Measurements from ENCODE around the gene SPN.
"Not testable (repeated sequence)": the region's sequence is repeated elsewhere in the genome, so short reads cannot be mapped to it uniquely, and the experiment has no call there.

Gene SPN

DNA sequence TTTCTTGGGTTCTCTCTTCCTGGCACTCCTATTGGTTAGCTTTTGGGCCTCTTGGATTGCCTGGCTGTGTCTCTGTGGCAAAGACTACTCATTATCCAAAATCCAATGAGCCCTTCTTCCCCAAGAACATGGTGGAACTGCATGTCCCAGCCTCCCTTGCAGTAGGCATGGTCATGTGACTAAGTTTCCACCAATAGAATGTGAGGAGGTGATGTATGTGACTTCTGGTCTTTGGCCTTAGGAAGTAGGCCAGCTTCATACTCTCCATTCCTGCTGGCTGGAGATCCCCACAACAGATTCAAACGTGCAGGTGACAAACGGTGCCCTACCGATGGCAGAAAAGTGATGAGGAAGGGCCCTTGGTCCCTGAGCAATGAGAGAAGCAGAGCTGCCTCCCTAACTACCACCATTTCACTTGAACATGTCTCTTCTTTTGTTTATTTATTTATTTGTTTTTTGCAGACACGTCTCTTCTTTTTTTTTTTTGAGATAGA lies 17.3 kb upstream of the SPN start:
- DNase-seq (ENCODE audit: low read depth in 2 of 2, low spot score in 1 of 2) = no peak

DNA sequence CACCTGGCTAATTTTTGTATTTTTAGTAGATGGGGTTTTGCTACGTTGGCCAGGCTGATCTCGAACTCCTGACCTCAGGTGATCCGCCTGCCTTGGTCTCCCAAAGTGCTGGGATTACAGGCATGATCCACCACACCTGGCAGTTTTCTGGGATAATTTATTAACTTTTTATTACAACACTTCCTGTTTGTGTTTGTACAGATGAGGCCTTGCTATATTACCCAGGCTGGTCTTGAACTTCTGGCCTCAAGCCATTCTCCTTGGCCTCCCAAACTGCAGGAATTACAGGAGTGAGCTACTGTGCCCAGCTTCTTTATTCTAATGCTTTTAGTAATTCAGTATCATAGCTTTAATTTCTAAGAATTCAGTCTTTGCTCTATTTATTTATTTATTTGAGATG lies 16.1 kb upstream of the SPN start:
- DNase-seq (ENCODE audit: low read depth in 2 of 2, low spot score in 1 of 2) = no peak

GRCh38 chr16:29649588-29650494 lies 13.2 kb upstream of the SPN start:
- DNase-seq (ENCODE audit: low read depth in 2 of 2, low spot score in 1 of 2) = no peak

DNA sequence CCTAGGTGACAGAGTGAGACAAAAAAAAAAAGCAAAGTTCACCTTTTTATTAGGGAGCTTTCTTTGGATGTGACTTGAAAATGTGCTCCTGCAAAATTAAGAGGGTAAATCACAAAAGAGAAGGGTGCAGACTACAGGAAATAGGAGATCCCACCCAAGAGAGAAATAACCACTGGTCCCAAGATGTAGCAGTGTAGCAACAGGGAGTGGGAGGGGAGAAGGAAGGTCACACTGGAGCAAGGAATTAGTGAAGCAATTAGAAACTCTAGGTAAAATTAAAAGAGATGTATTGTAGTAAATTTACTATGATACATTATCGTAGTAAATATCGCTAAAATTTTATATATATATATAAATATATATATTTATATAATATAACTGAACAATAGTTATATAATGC lies 12.3 kb upstream of the SPN start:
- DNase-seq (ENCODE audit: low read depth in 2 of 2, low spot score in 1 of 2) = no peak

DNA sequence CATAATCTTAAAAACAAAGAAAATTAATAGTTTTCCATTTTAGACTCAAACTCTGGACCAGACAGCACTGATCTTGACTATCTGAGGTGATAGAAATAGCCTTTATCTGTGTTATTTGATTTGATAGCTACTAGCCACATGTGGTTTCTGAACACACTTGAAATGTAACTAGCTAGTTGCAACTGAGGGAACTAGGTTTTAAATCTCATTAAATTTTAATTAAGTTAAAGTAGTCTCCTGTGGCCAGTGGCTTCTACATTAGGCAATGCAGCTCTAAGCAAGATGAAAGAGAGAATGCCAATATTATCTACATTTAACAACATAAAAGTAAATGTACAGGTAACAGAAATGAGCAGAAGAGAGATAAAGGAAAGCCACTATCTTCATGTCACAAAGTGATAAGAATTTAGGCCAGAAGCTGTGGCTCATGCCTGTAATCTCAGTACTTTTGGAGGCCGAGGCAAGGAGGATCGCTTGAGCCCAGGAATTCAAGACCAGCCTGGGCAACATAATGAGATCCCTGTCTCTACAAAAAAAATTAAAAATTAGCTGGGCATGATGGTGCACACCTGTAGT lies 11.2 kb upstream of the SPN start:
- DNase-seq (ENCODE audit: low read depth in 2 of 2, low spot score in 1 of 2) = no peak

GRCh38 chr16:29653471-29653870 lies 9.6 kb upstream of the SPN start:
- DNase-seq (ENCODE audit: low read depth in 2 of 2, low spot score in 1 of 2) = no peak

DNA sequence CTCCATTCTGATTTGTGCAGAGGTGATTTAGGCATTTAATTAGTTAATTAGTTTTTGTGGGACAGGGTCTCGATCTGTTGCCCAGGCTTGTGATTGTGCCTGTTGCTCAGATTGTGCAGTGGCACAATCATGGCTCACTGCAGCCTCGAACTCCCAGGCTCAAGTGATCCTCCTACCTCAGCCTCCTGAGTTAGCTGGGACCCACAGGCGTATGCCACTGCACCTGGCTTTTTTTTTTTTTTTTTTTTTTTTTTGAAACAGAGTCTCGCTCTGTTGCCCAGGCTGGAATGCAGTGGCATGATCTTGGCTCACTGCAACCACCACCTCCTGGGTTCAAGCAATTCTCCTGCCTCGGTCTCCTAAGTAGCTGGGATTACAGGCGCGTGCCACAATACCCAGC lies 9.2 kb upstream of the SPN start:
- DNase-seq (ENCODE audit: low read depth in 2 of 2, low spot score in 1 of 2) = not testable (repeated sequence)

GRCh38 chr16:29656688-29657523 lies 6.1 kb upstream of the SPN start:
- DNase-seq (ENCODE audit: low read depth in 2 of 2, low spot score in 1 of 2) = no peak

DNA sequence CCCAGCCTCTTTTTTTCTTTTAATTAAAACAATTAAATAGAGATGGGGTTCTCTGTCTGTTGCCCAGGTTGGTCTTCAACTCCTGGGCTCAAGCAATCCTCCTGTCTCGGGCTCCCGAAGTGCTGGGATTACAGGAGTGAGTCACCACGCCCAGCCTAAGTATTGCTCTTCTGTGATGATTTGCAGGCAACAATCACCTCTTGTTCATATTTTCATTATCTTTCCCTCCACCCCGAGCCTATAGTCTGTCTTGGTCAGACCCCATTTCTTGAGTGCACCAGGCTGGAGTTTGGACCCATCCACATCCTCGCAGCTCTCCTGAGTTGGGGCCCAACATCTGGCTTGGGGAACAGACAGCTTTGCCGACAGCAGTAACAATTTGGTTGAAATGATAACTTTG lies 4.3 kb upstream of the SPN start:
- DNase-seq (ENCODE audit: low read depth in 2 of 2, low spot score in 1 of 2) = no peak

DNA sequence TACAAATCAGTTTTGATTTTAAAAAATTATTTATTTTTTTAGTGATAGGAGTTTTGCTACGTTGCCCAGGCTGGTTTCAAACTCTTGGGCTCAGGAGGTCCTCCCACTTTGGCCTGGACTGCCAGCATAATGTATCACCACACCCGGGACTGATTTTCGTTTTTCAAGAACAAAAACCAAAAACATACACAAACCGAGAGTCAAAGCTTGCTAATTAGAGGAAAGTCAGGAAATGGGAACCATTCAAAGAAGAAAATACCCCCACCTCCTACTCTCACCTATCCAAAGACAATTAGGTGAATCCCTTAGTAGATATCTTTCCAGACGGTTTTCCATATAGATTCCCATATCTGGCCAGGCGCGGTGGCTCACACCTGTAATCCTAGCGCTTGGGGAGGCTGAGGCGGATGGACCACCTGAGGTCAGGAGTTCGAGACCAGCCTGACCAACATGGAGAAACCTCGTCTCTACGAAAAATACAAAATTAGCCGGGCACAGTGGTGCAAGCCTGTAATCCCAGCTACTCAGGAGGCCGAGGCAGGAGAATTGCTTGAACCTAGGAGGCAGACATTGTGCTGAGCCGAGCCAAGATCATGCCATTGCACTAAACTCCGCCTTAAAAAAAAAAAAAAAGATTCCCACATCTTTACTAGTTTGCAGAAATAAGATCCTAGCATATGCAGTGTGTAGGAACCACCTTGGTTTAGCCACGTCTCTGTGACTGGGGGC lies 883 bp upstream of the SPN start:
- DNase-seq (ENCODE audit: low read depth in 2 of 2, low spot score in 1 of 2) = no peak

DNA sequence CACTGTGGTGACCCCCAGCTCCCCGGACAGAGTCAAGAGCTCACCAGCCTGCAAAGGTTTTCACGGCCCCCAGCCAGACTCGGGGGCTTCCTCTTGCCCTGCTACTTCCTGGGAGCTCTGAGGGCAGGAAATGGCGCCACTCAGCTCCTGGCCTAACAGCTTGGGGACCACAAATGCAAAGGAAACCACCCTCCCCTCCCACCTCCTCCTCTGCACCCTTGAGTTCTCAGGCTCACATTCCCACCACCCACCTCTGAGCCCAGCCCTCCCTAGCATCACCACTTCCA lies 375 bp upstream of the SPN start:
- no peak for DNase-seq (ENCODE audit: low read depth in 2 of 2, low spot score in 1 of 2)

- DNase-seq (ENCODE audit: low read depth in 2 of 2, low spot score in 1 of 2) = no peak
These were observed 702 bp downstream of the SPN start for GRCh38 chr16:29663807-29664090.

DNA sequence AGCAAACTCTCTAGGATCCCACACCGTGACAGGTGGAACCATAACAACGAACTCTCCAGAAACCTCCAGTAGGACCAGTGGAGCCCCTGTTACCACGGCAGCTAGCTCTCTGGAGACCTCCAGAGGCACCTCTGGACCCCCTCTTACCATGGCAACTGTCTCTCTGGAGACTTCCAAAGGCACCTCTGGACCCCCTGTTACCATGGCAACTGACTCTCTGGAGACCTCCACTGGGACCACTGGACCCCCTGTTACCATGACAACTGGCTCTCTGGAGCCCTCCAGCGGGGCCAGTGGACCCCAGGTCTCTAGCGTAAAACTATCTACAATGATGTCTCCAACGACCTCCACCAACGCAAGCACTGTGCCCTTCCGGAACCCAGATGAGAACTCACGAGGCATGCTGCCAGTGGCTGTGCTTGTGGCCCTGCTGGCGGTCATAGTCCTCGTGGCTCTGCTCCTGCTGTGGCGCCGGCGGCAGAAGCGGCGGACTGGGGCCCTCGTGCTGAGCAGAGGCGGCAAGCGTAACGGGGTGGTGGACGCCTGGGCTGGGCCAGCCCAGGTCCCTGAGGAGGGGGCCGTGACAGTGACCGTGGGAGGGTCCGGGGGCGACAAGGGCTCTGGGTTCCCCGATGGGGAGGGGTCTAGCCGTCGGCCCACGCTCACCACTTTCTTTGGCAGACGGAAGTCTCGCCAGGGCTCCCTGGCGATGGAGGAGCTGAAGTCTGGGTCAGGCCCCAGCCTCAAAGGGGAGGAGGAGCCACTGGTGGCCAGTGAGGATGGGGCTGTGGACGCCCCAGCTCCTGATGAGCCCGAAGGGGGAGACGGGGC lies 1.3 kb downstream of the SPN start:
- DNase-seq (ENCODE audit: low read depth in 2 of 2, low spot score in 1 of 2) = no peak

- DNase-seq (ENCODE audit: low read depth in 2 of 2, low spot score in 1 of 2) = no peak
These were observed 2.4 kb downstream of the SPN start for GRCh38 chr16:29665294-29666077.

- not testable (repeated sequence) for DNase-seq (ENCODE audit: low read depth in 2 of 2, low spot score in 1 of 2)
These were observed 4.2 kb downstream of the SPN start for GRCh38 chr16:29667322-29667610.

DNA sequence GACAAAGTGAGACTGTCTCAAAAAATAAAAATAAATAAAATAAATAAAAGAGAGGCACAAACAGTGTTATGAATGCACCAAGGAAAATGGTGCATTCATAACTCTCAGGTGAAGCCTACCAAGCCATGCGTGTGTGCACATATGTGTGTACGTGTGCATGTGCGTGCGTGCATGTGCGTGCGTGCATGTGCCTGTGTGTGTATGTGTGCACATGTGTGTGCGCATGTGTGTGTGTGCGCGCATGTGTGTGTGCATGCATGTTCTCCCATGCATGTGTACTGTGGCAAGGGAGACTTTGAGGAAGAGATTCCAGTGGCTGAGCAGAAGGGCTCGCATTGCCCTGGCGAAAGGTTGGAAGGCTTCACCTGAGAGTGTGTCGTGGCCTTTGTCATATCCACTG lies 4.7 kb downstream of the SPN start:
- no peak for DNase-seq (ENCODE audit: low read depth in 2 of 2, low spot score in 1 of 2)

GRCh38 chr16:29668267-29668666 lies 5.2 kb downstream of the SPN start:
- DNase-seq (ENCODE audit: low read depth in 2 of 2, low spot score in 1 of 2) = no peak

GRCh38 chr16:29673501-29673900 lies 10.5 kb downstream of the SPN start:
- no peak for DNase-seq (ENCODE audit: low read depth in 2 of 2, low spot score in 1 of 2)

GRCh38 chr16:29674188-29674587 lies 11.1 kb downstream of the SPN start:
- DNase-seq (ENCODE audit: low read depth in 2 of 2, low spot score in 1 of 2) = no peak

Data from stimulated activated CD8-positive, alpha-beta memory T cell treated with anti-CD3 and anti-CD28 coated beads, Interleukin-4, amount 100 ng/mL, for 4 hours (primary cell).